Measurements from ENCODE around the gene IFT20.
"Not testable (repeated sequence)": the region's sequence is repeated elsewhere in the genome, so short reads cannot be mapped to it uniquely, and the experiment has no call there.

IFT20 gene

DNA sequence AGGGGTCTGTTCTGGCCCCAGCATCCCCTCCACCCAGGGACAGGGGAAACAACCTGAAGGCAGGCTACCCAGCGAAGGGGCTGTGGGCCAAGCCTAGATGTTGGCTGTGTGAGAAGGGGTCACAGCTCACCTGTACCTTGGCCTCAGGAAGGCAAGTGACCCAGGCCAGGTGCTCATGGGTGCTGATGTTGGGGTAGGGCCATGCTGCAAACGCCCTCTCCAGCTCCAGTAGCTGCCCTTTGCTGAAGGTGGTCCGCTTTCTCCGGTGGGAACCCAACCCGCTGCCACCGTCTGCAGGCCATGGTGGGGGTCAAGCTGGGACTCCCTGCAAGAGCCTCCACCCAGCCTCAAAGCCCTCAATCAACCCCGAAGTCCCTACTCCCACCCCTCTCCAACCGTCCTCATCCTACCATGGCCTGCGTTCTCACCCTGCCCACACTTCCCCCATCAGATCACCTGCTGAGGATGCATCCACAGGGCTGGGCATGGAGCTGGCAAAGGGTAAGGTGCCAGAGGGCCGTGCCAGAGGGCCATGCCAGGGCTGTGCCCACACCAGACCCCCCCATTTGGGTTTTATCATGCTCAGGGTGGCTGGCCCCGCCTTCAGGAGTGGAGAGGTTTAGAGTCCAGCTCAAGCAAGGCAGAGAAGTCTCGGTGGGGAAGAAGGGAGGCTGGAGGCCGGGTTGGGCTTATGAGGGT lies 29.5 kb upstream of the IFT20 start, which contains the start of gene SEBOX:
Gene SEBOX (minus strand): TSS at position 535 of the 699 bp plus-strand sequence. CDS start 48 bp downstream, at position 487.
- DNase-seq = no peak

DNA sequence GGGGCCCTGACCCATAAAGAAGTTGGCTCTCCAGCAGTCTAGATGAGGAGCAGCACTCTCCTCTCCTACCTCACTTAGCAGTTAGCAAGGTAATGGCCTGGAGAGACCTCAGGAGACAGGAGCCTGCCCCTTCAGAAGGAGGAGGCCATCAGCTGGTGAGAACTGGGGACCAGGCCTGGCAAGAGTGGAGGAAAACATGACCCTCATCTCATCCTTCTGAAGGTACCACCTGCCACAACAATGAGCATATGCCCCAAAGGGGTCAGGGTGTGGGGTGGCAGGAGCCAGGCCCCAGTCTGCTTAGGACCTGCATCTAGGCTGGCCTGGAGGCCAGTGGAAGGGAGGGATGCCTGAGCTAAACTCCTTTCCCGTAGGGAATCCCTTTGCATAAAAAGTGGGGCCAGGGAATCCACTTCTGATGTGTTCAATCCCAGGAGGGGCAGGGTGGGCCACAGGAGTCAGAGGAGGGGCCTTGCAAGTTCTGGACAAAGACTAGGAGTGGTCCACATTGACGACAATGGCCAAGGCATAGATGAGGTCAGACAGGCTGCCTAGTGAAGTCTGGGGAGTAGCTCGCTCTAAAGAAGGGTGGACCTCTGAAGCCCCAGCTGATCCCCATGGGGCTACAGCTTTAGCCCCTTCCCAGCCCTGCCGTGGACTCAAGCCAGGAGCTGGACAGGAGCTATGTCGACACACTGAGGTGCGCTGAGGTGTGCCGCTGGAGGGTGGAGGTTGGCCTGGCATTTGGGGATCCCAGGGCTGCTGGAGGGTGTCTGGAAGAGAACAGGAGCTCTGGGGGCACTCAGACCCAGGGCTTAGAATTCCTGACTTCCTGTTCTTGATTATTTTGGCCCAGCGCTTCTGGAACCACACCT lies 28.7 kb upstream of the IFT20 start:
- DNase-seq = no peak

DNA sequence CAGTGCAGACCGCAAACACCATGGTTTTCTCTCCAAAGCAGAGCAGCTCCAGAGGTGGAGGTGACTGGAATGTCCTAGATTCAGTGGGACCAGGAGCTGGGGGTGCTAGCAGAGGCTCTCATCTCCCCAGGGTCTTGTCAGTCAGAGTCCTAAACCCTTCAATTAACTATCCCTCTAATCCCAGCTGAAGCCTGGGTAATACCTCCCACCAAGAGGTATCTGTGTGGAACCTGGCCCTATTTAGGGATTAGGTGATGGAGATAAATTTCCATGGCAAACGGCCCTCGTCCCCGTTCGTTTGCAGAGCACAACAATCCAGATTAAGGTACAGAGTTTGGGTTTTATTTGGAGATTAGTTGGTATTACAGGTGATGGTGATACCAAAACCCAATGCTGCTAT lies 27.9 kb upstream of the IFT20 start:
- DNase-seq = no peak

DNA sequence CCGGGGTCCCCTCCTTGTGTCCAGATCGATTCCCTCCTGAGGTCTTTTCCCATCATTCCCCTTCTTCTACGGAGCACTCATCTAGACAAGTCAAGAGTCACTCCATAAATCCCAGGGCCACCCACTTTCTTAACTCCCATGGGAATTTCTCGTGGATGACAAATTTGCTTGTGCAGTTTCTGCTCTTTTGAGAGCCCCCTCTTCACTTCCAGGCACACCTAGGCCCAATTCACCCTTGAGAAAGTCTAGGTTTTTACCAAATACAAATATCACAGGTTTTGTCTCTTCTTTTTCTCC lies 22.6 kb upstream of the IFT20 start:
- no peak for DNase-seq

DNA sequence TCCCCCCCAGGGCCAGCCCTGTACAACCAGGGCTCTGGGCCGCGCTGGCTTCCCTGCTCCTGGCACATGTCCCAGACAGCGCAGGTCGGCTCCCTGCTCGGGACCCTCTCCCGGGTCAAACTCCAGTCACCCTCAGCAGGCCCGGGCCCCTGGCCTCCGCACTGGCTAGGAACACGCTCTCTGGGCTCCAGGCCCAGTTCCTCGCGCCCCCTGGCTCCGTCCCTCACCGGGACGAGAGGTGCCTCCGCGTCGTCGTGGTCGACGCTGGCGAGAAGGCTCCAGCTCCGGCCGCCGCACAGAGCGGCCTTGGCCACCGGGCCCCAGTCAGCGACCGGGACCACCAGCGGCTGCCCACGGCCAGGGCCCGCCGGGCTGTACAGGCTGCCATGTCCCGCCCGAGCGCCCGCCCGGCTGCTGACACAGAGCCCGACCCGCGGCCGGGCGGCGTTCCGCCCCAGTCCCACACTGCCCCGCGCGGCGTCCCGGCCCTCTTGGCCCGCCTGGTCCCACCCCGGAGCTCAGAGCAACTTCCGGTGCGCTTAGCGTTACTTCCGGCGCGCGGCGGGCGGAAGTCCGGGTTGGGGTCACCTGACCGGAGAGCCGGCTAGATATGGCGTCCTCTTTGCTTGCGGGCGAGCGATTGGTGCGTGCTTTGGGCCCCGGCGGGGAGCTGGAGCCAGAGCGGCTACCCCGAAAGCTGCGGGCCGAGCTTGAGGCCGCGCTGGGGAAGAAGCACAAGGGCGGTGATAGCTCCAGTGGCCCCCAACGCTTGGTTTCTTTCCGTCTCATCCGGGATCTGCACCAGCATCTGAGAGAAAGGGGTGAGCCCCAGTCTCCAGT lies 22.0 kb upstream of the IFT20 start, which contains the start of gene POLDIP2:
Gene POLDIP2 (minus strand): TSS at position 467 of the 840 bp plus-strand sequence. CDS start 79 bp downstream, at position 388.
- peak; percentile 73 to 99 (median 93) for DNase-seq

DNA sequence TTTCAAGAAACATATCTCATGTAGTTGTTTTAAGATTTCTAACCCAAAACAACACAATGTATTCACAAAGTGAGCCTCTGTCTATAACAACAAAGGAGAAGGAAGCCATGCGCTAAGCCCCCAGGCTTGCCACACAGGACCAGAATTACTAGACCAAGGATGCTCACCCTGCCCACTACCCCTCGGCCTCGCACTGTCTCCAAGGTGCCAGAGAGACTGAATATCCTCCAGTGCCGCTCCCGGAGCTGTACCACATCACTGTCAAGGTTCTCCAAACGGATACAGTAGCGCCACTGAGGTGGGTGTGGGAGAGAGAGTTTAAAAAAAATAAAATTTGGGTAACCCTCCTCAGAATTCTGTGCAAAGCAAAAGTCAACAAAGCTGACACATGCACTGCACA lies 15.0 kb upstream of the IFT20 start:
- no peak for DNase-seq

DNA sequence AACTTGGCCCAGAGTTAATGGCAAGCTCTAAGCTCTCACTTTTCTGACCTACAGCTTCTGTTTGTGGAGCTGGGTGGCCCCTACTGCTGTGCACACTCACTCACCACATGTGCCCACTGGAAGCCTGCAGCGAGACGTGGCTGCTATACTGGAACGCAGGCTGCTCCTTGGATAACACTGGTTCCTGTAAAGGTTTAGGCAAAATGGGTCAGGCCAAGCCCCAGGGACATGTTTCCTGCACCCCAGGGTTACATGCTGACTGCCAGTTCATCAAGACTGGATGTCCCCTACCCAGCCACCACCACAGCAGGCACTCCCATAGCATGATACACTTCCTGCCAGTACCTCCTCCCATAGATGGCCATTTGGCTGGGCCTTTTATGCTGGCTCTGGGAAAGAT lies 13.7 kb upstream of the IFT20 start:
- DNase-seq = no peak

DNA sequence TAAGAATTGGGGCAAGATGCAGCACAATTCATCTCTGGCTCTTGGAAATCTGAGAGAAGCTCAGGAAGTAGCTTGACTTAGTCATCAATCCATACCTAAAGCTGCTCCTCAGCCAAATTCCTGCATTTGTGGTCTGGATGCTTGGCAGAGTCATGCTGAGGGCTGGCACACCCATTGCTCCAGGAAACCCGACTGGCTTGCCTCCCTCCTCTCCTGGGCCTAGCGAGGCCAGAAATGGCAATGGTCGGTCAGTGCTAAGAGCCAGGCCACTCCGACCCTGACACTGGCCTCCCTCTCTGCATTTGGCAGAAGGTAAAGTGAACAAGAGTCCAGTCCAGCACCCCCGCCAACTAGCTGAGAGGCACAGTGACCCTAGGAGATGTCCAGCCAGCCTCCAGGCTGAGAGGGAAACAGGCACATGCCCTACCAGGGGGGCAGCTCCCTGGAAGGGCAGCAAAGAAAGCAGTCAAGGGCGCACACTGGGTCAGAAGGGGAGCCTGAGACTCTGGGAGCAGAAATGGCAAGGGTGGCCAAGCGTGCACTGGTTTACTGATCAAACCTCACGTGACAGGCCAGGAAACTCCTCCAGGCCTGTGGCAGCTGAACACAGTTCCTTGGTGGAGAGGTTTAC lies 12.1 kb upstream of the IFT20 start:
- no peak for DNase-seq

DNA sequence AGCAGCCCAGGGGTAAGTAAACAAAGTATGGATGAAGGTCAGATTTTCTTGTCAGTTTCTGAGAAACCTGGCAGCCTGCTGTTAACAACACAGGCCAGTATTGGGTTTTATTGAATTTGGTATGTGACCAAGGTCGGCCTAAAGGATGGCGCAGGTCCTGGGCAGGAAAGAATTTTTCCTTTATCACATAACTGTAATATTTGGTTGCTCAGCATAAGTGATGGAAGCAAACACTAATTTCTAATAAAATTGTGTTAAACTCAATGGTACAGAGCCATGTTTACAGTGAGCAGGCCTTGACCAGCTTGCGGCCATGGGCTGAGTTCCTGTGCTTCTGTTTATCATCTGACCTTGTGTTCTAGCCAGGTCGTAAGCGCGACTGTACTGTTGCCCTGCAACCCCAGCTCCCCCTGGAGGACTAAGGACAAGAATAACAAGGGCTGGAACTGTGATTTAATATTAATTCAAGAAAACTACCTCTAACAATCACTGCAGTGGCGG lies 11.5 kb upstream of the IFT20 start:
- DNase-seq = no peak

DNA sequence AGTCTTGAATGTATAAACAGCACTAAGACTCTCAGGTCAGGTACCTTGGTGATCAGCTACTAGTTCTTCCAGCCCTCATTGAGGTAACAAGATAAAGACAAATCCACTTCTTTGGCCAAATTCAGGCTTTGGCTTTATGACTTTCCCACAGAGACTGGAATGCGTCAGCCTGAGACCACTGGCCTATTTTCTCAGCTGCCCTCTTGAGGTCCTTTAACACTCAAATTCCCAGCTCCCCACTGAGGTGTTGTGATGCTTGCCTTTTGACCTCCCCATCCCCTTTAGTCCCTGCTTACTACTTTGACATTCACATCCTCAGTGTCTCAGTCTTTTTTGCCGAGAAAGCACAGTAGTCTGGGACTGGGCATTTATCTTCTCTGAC lies 10.9 kb upstream of the IFT20 start:
- DNase-seq = no peak

DNA sequence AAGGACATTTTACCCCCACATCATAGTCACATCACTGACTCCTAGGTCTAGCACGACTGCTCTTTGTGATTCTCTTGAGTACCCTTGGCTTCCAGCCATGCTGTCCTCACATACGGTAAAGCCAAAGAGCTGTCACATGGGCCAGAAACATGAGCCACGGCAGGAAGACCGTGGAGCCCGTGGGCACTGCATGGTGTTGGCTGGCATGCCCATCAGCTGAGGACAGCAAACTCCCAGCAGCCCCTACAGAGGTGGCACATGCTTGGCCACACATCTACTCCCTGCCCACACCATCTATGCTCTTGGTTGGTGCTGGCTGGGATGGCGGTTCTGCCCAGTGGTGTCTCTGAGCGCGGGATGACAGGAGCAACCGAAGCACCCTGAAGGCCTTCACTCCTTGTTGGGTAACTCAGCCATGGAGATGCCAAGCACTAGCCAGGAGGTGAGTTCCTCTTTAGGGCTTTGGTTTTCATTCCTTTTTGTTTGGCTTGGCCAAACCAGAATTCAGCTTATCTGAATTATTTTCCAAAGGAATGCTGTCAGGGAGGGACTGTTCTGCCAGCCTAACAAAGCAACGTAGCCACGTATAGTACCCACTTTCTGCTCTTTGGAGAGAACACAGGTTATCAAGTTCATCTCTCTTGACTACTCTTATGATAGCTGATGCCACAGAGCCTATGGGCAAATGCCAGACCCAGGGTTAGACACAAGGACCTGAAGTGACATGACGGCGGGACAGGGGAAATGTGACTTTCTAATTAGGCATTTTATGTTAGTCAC lies 10.3 kb upstream of the IFT20 start:
- DNase-seq = no peak

DNA sequence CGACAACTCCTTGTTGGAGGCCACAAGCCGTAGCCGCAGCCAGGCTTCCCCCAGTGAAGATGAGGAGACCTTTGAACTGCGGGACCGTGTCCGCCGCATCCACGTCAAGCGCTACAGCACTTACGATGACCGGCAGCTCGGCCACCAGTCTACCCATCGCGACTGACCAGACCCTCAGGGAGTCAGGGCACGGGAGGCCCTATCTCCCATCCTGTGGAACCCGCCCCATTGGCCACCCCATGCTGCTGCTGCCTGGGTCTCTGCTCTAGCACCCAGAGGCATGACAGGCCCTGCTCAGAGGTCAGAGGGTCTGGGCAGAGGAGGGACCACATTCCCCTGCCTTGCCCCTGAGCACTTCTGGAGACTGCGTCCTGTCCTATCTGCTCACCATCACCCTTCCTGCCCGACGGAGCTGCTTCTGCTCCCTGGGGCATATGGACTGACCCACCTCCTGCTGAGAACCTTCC lies 9.2 kb upstream of the IFT20 start:
- DNase-seq = no peak

DNA sequence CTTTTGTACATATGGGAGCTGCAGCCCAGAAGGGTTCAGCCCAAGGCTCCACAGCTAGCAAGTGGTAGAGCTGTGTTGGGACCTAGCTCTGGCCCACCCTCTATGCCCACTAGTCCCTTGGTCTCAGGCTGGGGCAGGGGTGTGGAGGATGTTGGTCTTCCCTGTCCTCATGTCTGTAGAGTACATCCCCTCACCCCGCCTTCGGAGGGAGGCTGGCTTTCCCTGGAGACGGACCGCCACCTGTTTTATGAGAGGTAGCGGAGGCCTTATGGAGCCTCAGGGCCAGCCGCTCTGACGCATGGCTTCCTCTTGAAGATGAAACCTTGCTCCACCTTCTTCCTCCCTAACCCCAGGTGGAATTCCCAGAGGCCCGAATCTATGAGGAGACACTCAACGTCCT lies 8.7 kb upstream of the IFT20 start:
- DNase-seq = no peak

DNA sequence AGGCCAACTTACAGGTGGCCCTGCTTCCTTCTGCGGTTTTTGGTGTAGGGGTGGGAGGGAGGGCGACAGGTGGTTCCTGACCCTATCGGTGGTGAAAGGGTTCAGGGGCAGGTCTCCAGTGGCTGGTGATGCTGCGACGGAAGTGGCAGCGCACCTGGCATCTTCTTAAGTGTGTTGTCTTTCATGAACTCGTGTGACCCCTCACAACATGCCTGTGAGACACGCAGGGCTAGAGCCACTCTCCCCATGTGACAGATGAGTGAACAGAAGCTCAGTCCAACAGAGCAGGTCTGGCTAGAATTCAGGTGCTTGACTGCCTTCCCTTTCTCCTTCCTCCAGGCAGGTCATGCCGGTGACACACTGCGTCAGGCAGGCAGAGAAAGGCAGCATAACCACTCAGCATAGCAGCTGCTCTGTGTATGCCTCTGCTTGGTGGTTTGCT lies 8.2 kb upstream of the IFT20 start:
- no peak for DNase-seq

DNA sequence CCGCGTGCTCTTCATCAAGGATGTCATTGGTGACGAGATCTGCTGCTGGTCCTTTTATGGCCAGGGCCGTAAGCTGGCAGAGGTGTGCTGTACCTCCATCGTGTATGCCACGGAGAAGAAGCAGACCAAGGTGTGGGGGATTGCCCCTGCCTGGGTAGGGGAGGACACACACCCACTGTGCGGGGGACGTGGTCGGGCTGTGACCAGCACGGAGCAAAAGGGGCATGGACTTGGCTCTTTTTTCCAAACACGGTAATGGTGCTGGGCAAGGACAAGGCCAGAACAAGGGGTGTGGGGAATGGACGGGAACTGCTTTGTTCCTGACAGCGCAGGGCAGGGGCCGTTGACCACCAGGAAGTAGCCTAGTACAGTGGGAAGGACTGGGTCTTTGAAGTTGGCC lies 7.0 kb upstream of the IFT20 start:
- DNase-seq = no peak

DNA sequence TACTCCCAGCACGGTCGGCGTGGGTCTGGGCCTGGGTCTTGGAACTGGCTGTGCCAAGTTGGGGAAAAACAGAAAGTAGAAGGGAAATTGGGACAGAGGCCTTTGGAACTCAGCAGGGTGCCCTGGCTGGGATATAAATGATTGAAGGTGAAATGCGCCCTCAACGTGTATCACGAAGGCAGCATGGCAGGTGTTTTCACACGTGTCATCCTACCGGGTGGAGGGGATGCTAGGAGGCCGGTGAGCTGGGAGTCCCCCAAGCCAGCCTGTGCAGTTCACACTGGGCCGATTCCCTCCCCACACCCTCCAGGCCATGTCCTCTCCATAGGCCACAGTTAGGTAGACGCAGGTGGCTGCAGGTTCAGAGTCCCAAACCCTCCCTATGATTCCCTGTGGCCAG lies 6.2 kb upstream of the IFT20 start:
- no peak for DNase-seq

DNA sequence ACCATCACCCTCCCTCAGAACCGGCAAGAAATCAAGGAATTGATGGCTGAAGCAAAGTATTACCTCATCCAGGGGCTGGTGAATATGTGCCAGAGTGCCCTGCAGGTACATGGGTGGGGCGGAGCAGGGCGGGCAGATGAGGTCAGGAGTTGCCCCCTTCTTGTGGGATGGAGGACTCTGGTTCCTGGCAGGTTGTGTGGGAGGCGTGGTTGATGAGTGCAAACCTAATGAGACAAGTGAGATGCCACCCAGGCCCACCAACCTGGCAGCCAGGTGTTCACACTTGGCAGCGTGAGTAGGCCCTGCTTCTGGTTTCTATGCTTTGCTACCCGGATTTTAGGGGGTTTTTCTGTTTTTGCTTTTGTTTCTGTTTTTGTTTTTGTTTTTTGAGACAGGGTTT lies 5.1 kb upstream of the IFT20 start:
- no peak for DNase-seq

DNA sequence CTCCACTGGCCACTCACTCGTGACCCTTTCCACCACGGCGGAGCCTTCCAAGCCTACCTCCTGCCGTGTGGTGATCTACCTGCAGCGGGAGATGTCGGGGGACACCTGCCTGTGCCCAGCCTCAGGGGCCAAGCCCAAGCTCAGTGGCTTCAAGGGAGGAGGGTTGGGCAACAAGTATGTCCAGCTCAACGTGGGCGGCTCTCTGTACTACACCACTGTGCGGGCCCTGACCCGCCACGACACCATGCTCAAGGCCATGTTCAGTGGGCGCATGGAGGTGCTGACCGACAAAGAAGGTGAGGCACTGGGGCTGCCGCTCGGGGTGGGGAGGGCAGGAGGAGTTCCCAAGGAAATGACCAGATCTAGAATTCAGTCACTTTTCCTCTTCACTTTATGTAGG lies 4.2 kb upstream of the IFT20 start:
- DNase-seq = no peak

DNA sequence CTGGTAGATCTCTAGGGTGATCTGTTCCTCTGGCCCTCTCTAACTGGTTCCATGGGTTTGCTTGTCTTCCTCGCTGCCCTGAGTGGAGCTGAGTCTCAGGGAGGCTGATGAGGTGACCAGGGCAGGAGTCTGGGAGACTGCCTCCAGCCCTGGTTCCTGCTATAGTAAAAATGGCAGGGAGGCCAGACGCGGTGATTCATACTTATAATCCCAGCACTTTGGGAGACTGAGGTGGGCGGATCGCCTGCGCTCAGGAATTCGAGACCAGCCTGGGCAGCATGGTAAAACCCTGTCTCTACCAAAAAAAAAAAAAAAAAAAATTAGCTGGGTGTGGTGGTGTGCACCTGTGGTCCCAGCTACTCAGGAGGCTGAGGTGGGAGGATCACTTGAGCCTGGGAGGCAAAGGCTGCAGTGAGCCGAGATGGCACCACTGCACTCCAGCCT lies 3.5 kb upstream of the IFT20 start:
- DNase-seq = not testable (repeated sequence)
